Activated naive CD8-positive, alpha-beta T cell treated with anti-CD3 and anti-CD28 coated beads for 36 hours (primary cell): ENCODE measurements around the gene LMBR1L. TPM values are rescaled to one million over a fixed set of nuclear protein-coding genes. Genes with fewer than 3 reads are reported as not detected.
"Not testable (repeated sequence)": the region's sequence is repeated elsewhere in the genome, so short reads cannot be mapped to it uniquely, and the experiment has no call there.

ENCODE experiments used
- DNase-seq: peaks from one replicate; pipeline ENCODE4 v3.0.0; 2021
- H3K27ac Mint-ChIP-seq: one replicate; pipeline ENCODE4 v1.8.0; 2022; ENCODE audit warnings: mild to moderate bottlenecking, moderate library complexity, mixed read lengths
- H3K27me3 Mint-ChIP-seq: one replicate; pipeline ENCODE4 v1.8.0; 2022; ENCODE audit warnings: mild to moderate bottlenecking, mixed read lengths
- H3K36me3 Mint-ChIP-seq: one replicate; pipeline ENCODE4 v1.8.0; 2021; ENCODE audit warnings: mild to moderate bottlenecking, mixed read lengths
- H3K4me1 Mint-ChIP-seq: one replicate; pipeline ENCODE4 v1.8.0; 2021; ENCODE audit warnings: mixed read lengths
- H3K4me3 Mint-ChIP-seq: one replicate; pipeline ENCODE4 v1.8.0; 2022; ENCODE audit warnings: mild to moderate bottlenecking, moderate library complexity, mixed read lengths
- H3K9me3 Mint-ChIP-seq: one replicate; pipeline ENCODE4 v1.8.0; 2022; ENCODE audit warnings: mixed read lengths
- total RNA-seq, 2 experiments: library from RNA; stranded (reverse); gene quantifications; one replicate each; pipeline ENCODE4 v1.2.3, GENCODE V29; 2021

LMBR1L gene
- total RNA-seq, 2 experiments from 2014 or later = 21.9 to 25.4 TPM

GRCh38 chr12:49130151-49131050 is 19.8 kb upstream of the LMBR1L start:
- Mint-ChIP-seq H3K36me3 (peaks cover 47% of the 10 kb centered on the region), H3K27ac (peak overlapping the region; percentile 99), H3K4me1 (peaks cover 35% of the 10 kb centered on the region), H3K27me3 (peaks cover 18% of the 10 kb centered on the region), H3K9me3 (peaks cover 4% of the 10 kb centered on the region), H3K4me3 (peak overlapping the region; percentile 98)
- DNase-seq = peak; percentile 94

- peaks cover 18% of the 10 kb centered on the region for H3K27me3 Mint-ChIP-seq
- H3K4me3 Mint-ChIP-seq = peak overlapping the region; percentile 98
- H3K9me3 Mint-ChIP-seq = peaks cover 4% of the 10 kb centered on the region
- no peak for DNase-seq
- peaks cover 47% of the 10 kb centered on the region for H3K36me3 Mint-ChIP-seq
- peaks cover 35% of the 10 kb centered on the region for H3K4me1 Mint-ChIP-seq
- peak overlapping the region; percentile 99 for H3K27ac Mint-ChIP-seq
These were observed 18.9 kb upstream of the LMBR1L start for GRCh38 chr12:49129332-49130150.

- H3K27ac Mint-ChIP-seq = peak overlapping the region; percentile 66
- not testable (repeated sequence) for H3K9me3 Mint-ChIP-seq, DNase-seq
- peaks cover 47% of the 10 kb centered on the region for H3K36me3 Mint-ChIP-seq
- peaks cover 18% of the 10 kb centered on the region for H3K27me3 Mint-ChIP-seq
- peak overlapping the region; percentile 67 for H3K4me3 Mint-ChIP-seq
- H3K4me1 Mint-ChIP-seq = peaks cover 28% of the 10 kb centered on the region
These were observed 17.3 kb upstream of the LMBR1L start for GRCh38 chr12:49127971-49128370.

GRCh38 chr12:49126852-49127763 is 16.5 kb upstream of the LMBR1L start:
- H3K27me3 Mint-ChIP-seq = peaks cover 18% of the 10 kb centered on the region
- peaks cover 4% of the 10 kb centered on the region for H3K9me3 Mint-ChIP-seq
- no peak for DNase-seq
- peaks cover 26% of the 10 kb centered on the region for H3K4me1 Mint-ChIP-seq
- H3K4me3 Mint-ChIP-seq = peak overlapping the region; percentile 67
- H3K27ac Mint-ChIP-seq = peak overlapping the region; percentile 66
- peaks cover 47% of the 10 kb centered on the region for H3K36me3 Mint-ChIP-seq

GRCh38 chr12:49121047-49121696 is 10.5 kb upstream of the LMBR1L start:
- H3K27ac Mint-ChIP-seq = no peak overlapping the region
- H3K27me3 Mint-ChIP-seq = no peaks in the 10 kb centered on the region
- H3K9me3 Mint-ChIP-seq = no peaks in the 10 kb centered on the region
- H3K4me1 Mint-ChIP-seq = no peaks in the 10 kb centered on the region
- no peaks in the 10 kb centered on the region for H3K36me3 Mint-ChIP-seq
- no peak overlapping the region for H3K4me3 Mint-ChIP-seq
- no peak for DNase-seq

GRCh38 chr12:49111206-49111605 is 559 bp upstream of the LMBR1L start:
- Mint-ChIP-seq H3K4me3 (peak overlapping the region; percentile 94), H3K27ac (peak overlapping the region; percentile 84), H3K27me3 (no peaks in the 10 kb centered on the region), H3K9me3 (no peaks in the 10 kb centered on the region), H3K4me1 (peaks cover 32% of the 10 kb centered on the region), H3K36me3 (no peaks in the 10 kb centered on the region)
- DNase-seq = no peak

GRCh38 chr12:49109641-49110463 is 795 bp downstream of the LMBR1L start:
- no peaks in the 10 kb centered on the region for H3K36me3 Mint-ChIP-seq
- DNase-seq = no peak
- no peaks in the 10 kb centered on the region for H3K9me3 Mint-ChIP-seq
- no peaks in the 10 kb centered on the region for H3K27me3 Mint-ChIP-seq
- H3K4me3 Mint-ChIP-seq = peak overlapping the region; percentile 94
- peaks cover 32% of the 10 kb centered on the region for H3K4me1 Mint-ChIP-seq
- peak overlapping the region; percentile 84 for H3K27ac Mint-ChIP-seq

GRCh38 chr12:49108958-49109404 is 1.7 kb downstream of the LMBR1L start:
- H3K4me3 Mint-ChIP-seq = peak overlapping the region; percentile 94
- no peaks in the 10 kb centered on the region for H3K36me3 Mint-ChIP-seq
- H3K4me1 Mint-ChIP-seq = peaks cover 32% of the 10 kb centered on the region
- H3K27me3 Mint-ChIP-seq = no peaks in the 10 kb centered on the region
- H3K9me3 Mint-ChIP-seq = no peaks in the 10 kb centered on the region
- H3K27ac Mint-ChIP-seq = peak overlapping the region; percentile 38
- DNase-seq = no peak

GRCh38 chr12:49105504-49106084 is 5.1 kb downstream of the LMBR1L start:
- Mint-ChIP-seq H3K36me3 (no peaks in the 10 kb centered on the region), H3K27me3 (no peaks in the 10 kb centered on the region), H3K27ac (no peak overlapping the region), H3K9me3 (no peaks in the 10 kb centered on the region), H3K4me3 (no peak overlapping the region), H3K4me1 (peaks cover 25% of the 10 kb centered on the region)
- DNase-seq = no peak

- Mint-ChIP-seq H3K27ac (no peak overlapping the region), H3K36me3 (no peaks in the 10 kb centered on the region), H3K4me1 (peaks cover 22% of the 10 kb centered on the region), H3K4me3 (no peak overlapping the region), H3K9me3 (no peaks in the 10 kb centered on the region), H3K27me3 (no peaks in the 10 kb centered on the region)
- DNase-seq = no peak
These were observed 5.8 kb downstream of the LMBR1L start for GRCh38 chr12:49104822-49105221.

- no peak overlapping the region for H3K4me3 Mint-ChIP-seq
- peaks cover 2% of the 10 kb centered on the region for H3K27me3 Mint-ChIP-seq
- H3K9me3 Mint-ChIP-seq = no peaks in the 10 kb centered on the region
- no peaks in the 10 kb centered on the region for H3K4me1 Mint-ChIP-seq
- no peak for DNase-seq
- no peak overlapping the region for H3K27ac Mint-ChIP-seq
- H3K36me3 Mint-ChIP-seq = no peaks in the 10 kb centered on the region
These were observed 10.3 kb downstream of the LMBR1L start for GRCh38 chr12:49100380-49100779.

GRCh38 chr12:49098703-49099102 is 11.9 kb downstream of the LMBR1L start:
- peaks cover 17% of the 10 kb centered on the region for H3K27me3 Mint-ChIP-seq
- H3K4me1 Mint-ChIP-seq = peaks cover 7% of the 10 kb centered on the region

GRCh38 chr12:49098035-49098451 is 12.6 kb downstream of the LMBR1L start:
- no peak overlapping the region for H3K27ac Mint-ChIP-seq
- H3K27me3 Mint-ChIP-seq = peaks cover 24% of the 10 kb centered on the region
- H3K9me3 Mint-ChIP-seq = no peaks in the 10 kb centered on the region
- DNase-seq = peak; percentile 62
- H3K36me3 Mint-ChIP-seq = no peaks in the 10 kb centered on the region
- H3K4me1 Mint-ChIP-seq = peaks cover 9% of the 10 kb centered on the region
- no peak overlapping the region for H3K4me3 Mint-ChIP-seq

More at GRCh38 chr12:49098703-49099102, 11.9 kb downstream of the LMBR1L start:
- DNase-seq = no peak
- H3K27ac Mint-ChIP-seq = no peak overlapping the region
- no peaks in the 10 kb centered on the region for H3K36me3 Mint-ChIP-seq
- no peaks in the 10 kb centered on the region for H3K9me3 Mint-ChIP-seq
- H3K4me3 Mint-ChIP-seq = no peak overlapping the region
